ENCODE results near the gene SLC49A4.
"Not testable (repeated sequence)": the region's sequence is repeated elsewhere in the genome, so short reads cannot be mapped to it uniquely, and the experiment has no call there.

The SLC49A4 gene, protein sequence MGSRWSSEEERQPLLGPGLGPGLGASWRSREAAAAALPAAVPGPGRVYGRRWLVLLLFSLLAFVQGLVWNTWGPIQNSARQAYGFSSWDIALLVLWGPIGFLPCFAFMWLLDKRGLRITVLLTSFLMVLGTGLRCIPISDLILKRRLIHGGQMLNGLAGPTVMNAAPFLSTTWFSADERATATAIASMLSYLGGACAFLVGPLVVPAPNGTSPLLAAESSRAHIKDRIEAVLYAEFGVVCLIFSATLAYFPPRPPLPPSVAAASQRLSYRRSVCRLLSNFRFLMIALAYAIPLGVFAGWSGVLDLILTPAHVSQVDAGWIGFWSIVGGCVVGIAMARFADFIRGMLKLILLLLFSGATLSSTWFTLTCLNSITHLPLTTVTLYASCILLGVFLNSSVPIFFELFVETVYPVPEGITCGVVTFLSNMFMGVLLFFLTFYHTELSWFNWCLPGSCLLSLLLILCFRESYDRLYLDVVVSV

DNA sequence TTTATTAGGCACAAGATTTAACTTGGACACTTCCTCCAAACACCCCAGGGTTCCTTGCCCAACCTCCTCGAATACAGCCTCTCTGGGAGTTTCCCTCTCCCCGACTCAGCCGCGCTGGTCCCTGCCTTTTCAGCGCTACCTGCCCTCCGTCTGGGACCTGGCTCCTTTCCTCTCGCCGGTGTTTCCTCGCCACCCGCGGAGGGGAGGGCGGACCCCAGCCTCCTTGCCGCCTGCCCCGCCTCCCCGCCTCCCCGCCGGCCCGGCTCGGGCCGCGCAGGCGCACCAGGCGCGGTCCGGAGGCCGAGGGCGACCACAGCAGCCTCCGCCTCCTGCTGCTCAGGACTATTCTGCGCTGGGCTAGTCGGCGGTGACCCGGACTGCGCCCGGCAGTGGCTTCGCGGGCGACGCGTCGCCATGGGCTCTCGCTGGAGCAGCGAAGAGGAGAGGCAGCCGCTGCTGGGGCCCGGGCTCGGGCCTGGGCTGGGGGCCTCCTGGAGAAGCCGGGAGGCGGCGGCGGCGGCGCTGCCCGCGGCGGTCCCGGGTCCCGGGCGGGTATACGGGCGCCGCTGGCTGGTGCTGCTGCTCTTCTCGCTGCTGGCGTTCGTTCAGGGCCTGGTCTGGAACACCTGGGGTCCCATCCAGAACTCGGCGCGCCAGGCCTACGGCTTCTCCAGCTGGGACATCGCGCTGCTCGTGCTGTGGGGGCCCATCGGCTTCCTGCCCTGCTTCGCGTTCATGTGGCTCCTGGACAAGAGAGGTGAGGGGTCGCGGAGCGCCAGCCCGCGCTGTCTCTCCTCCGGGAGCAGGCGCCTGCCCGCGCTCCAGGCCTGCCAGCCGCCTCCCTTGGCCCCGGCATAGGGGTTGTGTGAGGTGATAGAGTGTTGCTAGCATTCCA, at the start of gene SLC49A4:
Gene SLC49A4 (plus strand): TSS at position 291 of the 895 bp plus-strand sequence. CDS start 124 bp downstream, at position 415.
- Histone ChIP-seq H3K36me3 (no peaks in the 10 kb centered on the region), H3K9me3 (no peaks in the 10 kb centered on the region), H3K27me3 (no peaks in the 10 kb centered on the region), H3K4me3 (ENCODE audit: low read depth in 1 of 2, low read length in 1 of 2) (peak within 1 kb of the TSS; percentile 79 to 83), H3K4me1 (ENCODE audit: control insufficient read depth in 1 of 2, insufficient read depth in 1 of 2, low read depth in 1 of 2, low read length in 1 of 2) (peaks cover 62 to 75% of the 10 kb centered on the region in 2 experiments), H3K27ac (peak within 1 kb of the TSS; percentile 99)
- TF ChIP-seq, protein P1, sequence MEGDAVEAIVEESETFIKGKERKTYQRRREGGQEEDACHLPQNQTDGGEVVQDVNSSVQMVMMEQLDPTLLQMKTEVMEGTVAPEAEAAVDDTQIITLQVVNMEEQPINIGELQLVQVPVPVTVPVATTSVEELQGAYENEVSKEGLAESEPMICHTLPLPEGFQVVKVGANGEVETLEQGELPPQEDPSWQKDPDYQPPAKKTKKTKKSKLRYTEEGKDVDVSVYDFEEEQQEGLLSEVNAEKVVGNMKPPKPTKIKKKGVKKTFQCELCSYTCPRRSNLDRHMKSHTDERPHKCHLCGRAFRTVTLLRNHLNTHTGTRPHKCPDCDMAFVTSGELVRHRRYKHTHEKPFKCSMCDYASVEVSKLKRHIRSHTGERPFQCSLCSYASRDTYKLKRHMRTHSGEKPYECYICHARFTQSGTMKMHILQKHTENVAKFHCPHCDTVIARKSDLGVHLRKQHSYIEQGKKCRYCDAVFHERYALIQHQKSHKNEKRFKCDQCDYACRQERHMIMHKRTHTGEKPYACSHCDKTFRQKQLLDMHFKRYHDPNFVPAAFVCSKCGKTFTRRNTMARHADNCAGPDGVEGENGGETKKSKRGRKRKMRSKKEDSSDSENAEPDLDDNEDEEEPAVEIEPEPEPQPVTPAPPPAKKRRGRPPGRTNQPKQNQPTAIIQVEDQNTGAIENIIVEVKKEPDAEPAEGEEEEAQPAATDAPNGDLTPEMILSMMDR (IDR thresholded peaks at IDR 0.05) = peak; percentile 56

DNA sequence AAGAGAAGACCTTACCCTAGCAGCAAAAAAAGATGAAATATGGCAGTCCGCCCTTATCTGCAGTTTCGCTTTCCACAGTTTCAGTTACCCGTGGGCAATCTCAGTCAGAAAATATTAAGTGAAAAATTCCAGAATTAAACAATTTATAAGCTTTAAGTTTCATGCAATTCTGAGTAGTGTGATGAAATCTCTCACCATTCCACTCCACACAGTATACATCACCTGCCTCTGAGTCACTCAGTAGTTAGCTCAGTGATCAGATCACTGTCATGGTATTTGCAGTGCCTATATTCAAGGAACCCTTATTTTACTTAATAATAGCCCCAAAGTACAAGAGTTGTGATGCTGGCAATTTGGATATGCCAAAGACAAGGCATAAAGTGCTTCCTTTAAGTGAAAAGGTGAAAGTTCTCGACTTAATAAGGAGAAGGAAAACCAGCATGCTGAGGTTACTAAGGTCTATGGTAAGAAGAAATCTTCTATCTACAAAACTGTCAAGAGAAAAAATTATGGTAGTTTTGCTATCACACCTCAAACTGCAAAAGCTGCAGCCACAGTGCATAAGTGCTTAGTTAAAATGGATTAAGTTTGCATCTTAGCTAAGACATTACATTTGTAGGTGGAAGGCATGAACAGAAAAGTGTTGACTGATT, 49.4 kb upstream of the SLC49A4 start:
- TF ChIP-seq, protein P1 (IDR thresholded peaks at IDR 0.05) = no peak
- no peak overlapping the region for H3K27ac ChIP-seq

DNA sequence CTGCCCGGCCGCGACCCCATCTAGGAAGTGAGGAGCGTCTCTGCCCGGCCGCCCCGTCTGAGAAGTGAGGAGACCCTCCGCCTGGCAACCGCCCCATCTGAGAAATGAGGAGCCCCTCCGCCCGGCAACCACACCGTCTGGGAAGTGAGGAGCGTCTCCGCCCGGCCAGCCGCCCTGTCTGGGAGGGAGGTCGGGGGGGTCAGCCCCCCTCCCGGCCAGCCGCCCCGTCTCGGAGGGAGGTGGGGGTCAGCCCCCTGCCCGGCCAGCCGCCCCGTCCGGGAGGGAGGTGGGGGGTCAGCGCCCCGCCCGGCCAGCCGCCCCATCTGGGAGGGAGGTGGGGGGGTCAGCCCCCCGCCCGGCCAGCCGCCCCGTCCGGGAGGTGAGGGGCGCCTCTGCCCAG, 47.6 kb upstream of the SLC49A4 start:
- not testable (repeated sequence) for H3K27ac ChIP-seq; H3K4me1 ChIP-seq (ENCODE audit: control insufficient read depth in 1 of 2, insufficient read depth in 1 of 2, low read depth in 1 of 2, low read length in 1 of 2); H3K27me3 ChIP-seq; H3K4me3 ChIP-seq (ENCODE audit: low read depth in 1 of 2, low read length in 1 of 2); H3K9me3 ChIP-seq
- H3K36me3 ChIP-seq = peaks cover 53% of the 10 kb centered on the region

More for the DNA sequence above, 49.4 kb upstream of the SLC49A4 start:
- no peak overlapping the region for H3K4me3 ChIP-seq (ENCODE audit: low read depth in 1 of 2, low read length in 1 of 2)
- H3K36me3 ChIP-seq = peaks cover 42% of the 10 kb centered on the region
- no peaks in the 10 kb centered on the region for H3K27me3 ChIP-seq
- H3K4me1 ChIP-seq (ENCODE audit: control insufficient read depth in 1 of 2, insufficient read depth in 1 of 2, low read depth in 1 of 2, low read length in 1 of 2) = no peaks in the 10 kb centered on the region
- no peaks in the 10 kb centered on the region for H3K9me3 ChIP-seq

DNA sequence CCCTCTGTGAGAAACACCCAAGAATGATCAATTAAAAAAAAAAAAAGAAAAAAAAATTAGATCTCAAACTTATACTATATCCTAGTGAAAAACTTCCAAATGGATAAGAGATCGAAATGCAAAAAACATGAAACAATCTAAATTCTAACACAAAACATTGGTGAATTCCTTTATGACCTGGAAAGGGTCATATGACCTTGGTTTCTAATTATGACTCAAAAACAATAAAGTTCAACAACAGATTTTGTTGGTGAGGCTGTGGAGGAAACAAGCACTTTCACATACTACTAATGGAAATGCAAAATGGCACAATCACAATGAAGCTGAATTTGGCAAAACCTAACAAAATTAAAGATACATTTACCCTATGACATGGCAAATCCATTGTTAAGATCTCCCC, 46.5 kb upstream of the SLC49A4 start:
- H3K4me3 ChIP-seq (ENCODE audit: low read depth in 1 of 2, low read length in 1 of 2) = no peak overlapping the region
- H3K27ac ChIP-seq = no peak overlapping the region
- H3K4me1 ChIP-seq (ENCODE audit: control insufficient read depth in 1 of 2, insufficient read depth in 1 of 2, low read depth in 1 of 2, low read length in 1 of 2) = no peaks in the 10 kb centered on the region
- peaks cover 52% of the 10 kb centered on the region for H3K36me3 ChIP-seq
- no peaks in the 10 kb centered on the region for H3K27me3 ChIP-seq
- TF ChIP-seq, protein P1 (IDR thresholded peaks at IDR 0.05) = no peak
- H3K9me3 ChIP-seq = no peaks in the 10 kb centered on the region

DNA sequence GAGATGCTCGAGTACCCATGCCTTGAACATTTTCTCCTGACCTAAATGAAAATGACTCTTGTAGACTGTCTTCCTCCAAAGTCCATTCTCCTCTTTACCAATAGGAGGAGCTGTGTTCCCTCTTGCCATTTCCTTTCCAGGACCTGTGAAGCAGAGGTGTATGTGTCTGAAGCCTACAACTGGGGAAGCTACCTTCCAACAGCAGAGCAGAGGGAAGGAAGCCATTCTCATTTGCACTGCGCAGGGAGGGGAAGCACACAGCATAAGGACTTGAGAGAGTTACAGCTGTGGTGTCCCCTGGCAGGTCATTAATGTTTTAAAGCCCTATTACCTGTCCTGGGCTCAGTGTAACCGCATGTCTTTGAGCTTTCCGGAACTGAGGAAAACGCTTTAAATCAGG, 39.9 kb upstream of the SLC49A4 start:
- peaks cover 48% of the 10 kb centered on the region for H3K36me3 ChIP-seq

More for the DNA sequence above, 39.9 kb upstream of the SLC49A4 start:
- Histone ChIP-seq H3K4me3 (ENCODE audit: low read depth in 1 of 2, low read length in 1 of 2) (no peak overlapping the region), H3K27me3 (no peaks in the 10 kb centered on the region), H3K4me1 (ENCODE audit: control insufficient read depth in 1 of 2, insufficient read depth in 1 of 2, low read depth in 1 of 2, low read length in 1 of 2) (peaks cover 47 to 51% of the 10 kb centered on the region in 2 experiments), H3K27ac (peak overlapping the region; percentile 78), H3K9me3 (no peaks in the 10 kb centered on the region)
- TF ChIP-seq, protein P1 (IDR thresholded peaks at IDR 0.05) = peak; percentile 94
